NCI-H2029 (cell line): ENCODE measurements around the gene ASPDH.

Experiments
- DNase-seq: peaks from one replicate; lab custom pipeline; 2025; lab: John Stamatoyannopoulos, UW

The ASPDH gene

GRCh38 chr19:50513746-50514345, at the start of gene ASPDH:
ASPDH (minus strand) TSS chr19:50513913; CDS start chr19:50513823, 90 bp downstream.
- no peak for DNase-seq

GRCh38 chr19:50562996-50563395, 49.3 kb upstream of the ASPDH start:
- DNase-seq = no peak

- no peak for DNase-seq
Observed at GRCh38 chr19:50562329-50562728, 48.6 kb upstream of the ASPDH start.

DNA sequence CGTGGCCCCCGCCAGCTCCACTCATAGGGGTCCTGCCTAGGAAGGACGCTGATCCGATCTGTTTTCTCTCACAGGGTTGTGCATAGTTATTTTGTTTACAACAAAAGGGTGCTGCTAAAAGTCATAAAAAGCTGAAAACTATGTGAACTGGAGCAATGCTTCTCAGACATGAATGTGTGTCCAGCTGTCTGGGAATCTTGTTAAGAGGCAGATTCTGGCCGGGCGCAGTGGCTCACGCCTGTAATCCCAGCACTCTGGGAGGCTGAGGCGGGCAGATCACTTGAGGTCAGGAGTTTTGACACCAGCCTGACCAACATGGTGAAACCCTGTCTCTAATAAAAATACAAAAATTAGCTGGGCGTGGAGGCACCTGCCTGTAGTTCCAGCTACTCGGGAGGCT, 45.9 kb upstream of the ASPDH start:
- DNase-seq = no peak

GRCh38 chr19:50558449-50558848, 44.7 kb upstream of the ASPDH start:
- DNase-seq = no peak

- no peak for DNase-seq
Observed at GRCh38 chr19:50558039-50558438, 44.3 kb upstream of the ASPDH start.

GRCh38 chr19:50557009-50557613, 43.4 kb upstream of the ASPDH start:
- DNase-seq = no peak

DNA sequence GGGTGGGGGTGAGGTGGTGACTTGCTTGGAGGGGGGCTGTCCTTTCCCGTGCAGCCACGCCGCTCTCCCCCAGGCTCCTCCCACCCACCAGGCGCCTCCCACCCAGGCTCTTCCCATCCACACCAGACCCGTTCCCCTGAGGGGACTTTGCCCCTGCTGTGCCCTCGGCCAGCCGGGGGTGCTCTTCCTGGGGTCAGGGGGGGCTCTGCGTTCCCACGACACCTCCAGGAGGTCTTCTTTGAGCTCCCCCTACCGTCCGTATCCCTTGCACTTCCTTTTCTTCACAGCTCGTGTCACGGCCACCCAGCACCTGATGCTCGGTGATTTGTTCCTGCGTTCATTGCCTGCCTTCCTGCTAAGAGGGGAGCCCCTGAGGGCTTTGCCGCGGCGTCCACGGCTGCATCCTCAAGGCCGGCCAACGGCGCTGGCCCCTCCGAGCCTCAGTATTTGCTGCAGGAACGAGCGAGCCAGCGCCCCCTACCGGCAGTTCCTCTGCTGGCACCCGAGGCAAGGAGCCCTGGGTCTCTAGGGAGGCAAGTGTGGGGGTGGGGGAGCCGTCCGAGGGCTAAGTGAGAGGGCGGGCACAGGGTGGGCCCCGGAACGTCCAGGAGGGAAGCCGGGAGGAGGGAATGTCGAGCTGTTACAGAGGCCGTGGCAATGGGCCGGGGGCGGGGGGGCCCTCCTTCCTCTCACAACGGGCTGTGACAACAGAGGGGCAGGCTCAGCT, 42.7 kb upstream of the ASPDH start:
- DNase-seq = no peak

DNA sequence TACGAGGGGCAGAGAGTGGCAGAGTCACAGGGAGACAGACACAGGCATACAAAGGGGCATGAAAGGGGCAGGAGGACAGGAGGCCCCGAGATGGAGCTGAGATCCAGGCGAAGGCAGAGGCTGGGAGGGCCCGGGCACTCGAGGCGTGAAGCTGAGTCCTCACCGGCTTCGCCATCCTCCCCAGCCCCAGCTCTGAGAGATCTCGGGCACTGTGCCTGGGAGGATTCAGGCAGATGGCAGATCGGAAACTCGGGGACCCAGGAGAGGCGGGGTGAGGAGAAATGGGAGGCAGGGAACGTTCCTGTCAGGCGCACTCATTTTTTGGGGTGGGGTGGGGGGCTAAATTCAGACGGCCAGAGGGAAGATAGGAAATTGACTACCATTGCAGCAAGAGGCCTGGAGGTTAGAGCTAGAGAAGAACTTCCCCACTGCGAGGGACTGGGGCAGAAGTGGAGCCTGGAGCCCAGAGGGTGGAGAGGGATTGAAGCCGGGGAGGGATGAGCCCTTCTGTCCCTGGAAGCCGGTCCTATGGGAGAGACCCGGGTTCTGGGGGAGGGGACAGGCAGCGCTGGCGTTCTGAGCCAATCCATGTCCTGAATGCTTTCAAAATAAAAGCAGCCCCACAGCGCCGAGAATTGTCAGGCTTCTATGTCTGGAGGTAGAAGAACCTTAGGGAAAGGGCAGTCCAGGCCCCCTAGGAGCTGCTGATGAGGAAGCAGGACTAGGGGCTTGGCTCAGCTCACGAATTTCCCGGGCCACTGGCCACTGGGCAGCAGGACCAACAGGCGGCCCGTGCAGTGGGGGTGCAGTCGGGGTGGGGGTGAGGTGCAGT, 42.0 kb upstream of the ASPDH start:
- no peak for DNase-seq

- DNase-seq = no peak
Observed at GRCh38 chr19:50555033-50555432, 41.3 kb upstream of the ASPDH start.

GRCh38 chr19:50554212-50554611, 40.5 kb upstream of the ASPDH start:
- no peak for DNase-seq

DNA sequence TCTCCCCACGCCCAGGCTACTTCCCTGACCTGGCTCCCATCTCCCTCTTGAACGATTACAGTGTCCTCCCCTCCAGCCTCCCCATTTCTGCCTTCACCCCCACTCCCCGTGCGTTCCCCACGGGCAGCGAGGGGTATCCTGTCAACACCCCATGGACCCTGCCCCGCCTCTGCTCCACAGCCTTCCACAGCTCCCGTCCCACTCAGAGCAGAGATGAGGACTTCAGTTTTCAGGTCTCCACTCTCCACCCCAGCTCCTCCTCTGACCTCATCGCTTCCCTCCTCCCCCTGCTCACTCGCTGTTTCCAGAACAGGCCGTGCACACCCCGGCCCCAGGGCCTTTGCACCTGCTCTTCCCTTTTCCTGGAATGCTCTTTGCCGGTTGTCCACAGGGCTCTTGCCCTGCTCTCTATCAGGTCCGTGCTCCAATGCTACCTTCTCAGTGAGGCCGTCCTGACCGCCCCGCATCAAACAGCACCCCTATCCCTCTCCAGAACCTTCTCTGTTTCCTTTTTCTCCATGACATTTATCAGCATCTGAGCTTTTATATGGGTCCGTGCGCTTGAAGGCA, 39.5 kb upstream of the ASPDH start:
- no peak for DNase-seq

DNA sequence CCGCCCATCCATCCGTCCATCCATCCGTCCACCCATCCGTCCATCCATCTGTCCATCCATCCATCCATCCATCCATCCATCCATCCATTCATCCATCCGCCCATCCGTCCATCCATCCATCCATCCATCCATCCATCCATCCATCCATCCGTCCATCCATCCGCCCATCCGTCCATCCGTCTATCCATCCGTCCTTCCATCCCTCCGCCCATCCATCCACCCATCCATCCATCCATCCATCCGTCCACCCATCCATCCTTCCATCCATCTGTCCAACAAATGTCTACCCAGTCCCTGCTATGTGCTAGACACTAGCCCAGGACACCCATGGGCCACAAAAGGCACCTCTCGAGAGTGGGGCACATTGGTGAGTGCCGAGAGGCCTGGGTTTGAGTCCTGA, 38.8 kb upstream of the ASPDH start:
- no peak for DNase-seq

- no peak for DNase-seq
Observed at GRCh38 chr19:50551715-50552187, 38.0 kb upstream of the ASPDH start.

- no peak for DNase-seq
Observed at GRCh38 chr19:50551034-50551714, 37.5 kb upstream of the ASPDH start.

GRCh38 chr19:50550594-50550966, 36.9 kb upstream of the ASPDH start:
- DNase-seq = no peak

DNA sequence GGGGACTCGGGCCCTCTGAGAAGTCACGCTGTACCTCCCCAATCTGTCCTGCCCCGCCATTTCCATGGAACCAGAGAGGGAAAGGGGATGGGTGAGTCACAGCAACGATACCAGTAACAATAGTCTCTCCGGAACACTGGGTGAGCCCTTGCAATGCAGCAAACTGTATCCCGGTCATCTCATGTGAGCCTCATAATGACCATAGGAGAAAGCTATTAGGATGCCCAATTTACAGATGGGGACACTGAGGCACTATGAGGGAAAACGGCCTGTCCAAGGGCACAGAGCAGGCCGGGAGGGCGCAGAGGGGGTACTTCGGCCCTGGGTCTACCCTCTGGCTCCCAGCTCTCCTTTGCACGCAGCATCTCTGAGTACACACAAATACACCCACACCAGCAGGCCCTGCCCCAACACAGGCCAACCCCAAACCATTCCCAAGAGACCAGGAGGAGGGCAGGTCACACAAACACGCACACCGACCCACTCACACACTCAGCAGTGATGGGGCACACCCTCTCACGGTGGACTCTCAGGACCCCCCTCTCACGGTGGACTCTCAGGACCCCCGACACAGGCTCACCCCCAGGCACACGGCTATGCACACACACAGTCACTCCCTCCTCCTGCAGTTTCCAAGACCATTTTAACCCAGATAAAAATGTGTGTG, 36.3 kb upstream of the ASPDH start:
- DNase-seq = no peak

DNA sequence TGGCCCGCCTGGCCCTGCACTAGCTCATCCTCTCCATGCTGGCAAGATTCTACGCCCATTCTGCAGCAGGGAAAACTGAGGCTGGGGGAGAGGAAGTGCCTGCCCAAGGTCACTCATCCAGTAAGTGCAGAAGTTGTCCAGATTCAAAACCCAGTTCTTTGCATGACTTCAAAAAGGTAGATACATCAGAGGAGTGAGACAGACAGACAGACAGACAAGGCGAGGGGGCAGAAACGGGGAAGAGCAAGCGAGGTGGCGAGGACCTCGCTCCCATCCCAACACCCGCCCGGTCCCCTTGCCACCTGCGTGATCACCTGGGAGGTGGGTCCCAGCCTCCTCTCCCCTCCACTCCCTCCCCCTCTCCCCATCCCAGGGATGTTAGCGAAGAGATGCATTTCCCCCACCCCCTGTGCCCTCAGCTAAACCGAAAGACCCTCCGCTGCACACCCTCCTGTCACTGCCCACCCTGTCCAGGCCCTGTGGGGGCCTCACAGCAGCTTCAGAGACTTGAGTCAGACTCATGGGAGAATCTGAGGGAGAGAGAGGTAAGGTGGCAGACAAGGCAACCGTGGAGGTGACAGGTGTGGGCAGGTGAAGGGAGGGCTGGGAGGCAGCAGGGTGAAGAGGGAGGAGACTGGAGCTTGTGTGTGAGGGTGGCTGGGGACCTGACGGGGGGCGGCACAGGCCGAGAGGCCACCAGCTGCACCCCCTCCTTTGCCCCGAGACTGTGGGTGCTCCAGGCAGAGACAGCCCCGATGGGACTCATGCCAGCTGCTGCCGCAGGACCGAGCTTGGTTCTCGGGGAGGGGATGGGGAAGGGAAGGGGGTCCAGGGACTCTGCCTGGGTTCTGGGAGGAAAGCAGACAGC, 35.6 kb upstream of the ASPDH start:
- DNase-seq = no peak

DNA sequence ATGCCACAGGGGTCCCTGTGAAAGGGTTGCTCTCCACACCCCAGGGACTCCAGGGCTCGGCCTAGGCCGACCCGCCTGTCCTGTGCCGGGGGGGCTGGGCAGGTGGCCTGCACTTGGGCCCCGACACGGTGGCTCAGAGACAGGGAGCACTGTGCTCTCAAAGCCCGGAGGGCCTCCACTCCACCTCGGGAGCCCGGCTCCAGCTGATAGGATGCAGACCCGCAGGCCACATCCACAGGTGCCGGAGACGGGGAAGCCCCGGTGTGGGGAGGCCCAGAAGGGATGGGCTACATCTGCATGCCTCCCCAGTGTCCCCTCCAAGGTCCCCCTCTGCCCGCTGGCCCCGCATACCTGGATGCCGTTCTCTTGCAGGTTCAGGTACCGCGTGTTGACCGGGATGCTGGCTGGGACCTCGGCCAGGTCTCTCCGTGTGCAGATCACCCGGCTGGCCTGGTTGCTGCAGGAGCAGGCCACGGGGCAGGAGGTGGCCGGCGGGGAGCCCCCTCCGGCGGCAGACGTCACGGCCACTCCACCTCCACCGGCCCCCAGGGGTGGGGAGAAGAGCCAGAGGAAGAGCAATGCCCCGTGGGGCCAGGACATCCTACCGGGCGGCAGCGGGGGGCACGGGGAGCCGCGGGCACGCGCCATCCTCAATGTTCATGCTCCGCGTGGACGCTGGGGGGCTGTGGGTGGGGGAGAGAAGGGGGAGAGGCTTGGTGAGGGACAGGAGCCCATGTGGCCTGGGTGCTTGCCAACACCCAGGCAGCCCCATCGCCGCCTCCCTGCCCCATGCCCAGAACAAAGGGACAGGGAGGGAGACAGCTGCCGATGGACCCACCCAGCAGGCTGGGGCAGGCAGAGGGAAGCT, 34.7 kb upstream of the ASPDH start:
- no peak for DNase-seq
